ENCODE data around the gene ZG16B. TPM values are rescaled to one million over a fixed set of nuclear protein-coding genes. Genes with fewer than 3 reads are reported as not detected.

Gene ZG16B
- total RNA-seq, 1 experiment from 2014 or later: 0.34 TPM

- no peak overlapping the region for H3K4me3 Mint-ChIP-seq (ENCODE audit: unreplicated experiment)
- Histone ChIP-seq H3K9me3 (no peaks in the 10 kb centered on the region), H3K27me3 (replicated peaks; ENCODE audit: control insufficient read depth, insufficient read depth, low read length) (no peaks in the 10 kb centered on the region), H3K4me3 (ENCODE audit: low read depth, low read length) (no peak overlapping the region), H3K36me3 (ENCODE audit: control insufficient read depth, insufficient read depth, low read length) (no peaks in the 10 kb centered on the region), H3K4me1 (no peaks in the 10 kb centered on the region)
- no peak overlapping the region for H3K27ac Mint-ChIP-seq (ENCODE audit: unreplicated experiment)
- H3K27me3 Mint-ChIP-seq (ENCODE audit: insufficient read depth, unreplicated experiment): peaks cover 3% of the 10 kb centered on the region
- no peak for TF ChIP-seq CTCF (IDR thresholded peaks at IDR 0.05; ENCODE audit: insufficient read depth in 1 of 2, low read depth in 1 of 2, low read length in 1 of 2, severe bottlenecking in 1 of 2, unreplicated experiment in 1 of 2)
- POLR2A ChIA-PET: no interaction called here
- intact Hi-C loops (cut with micrococcal nuclease; ENCODE audit: unreplicated experiment): no loop called here
- H3K36me3 Mint-ChIP-seq (ENCODE audit: insufficient read depth, unreplicated experiment): no peaks in the 10 kb centered on the region
- DNase-seq: no peak
- no peaks in the 10 kb centered on the region for H3K4me1 Mint-ChIP-seq (ENCODE audit: low read depth, unreplicated experiment)
- BruUV-seq (replicated peaks): no TSS peak
- no peaks in the 10 kb centered on the region for H3K9me3 Mint-ChIP-seq (ENCODE audit: unreplicated experiment)
- CTCF ChIA-PET: no interaction called here
These were observed 36.3 kb downstream of the ZG16B start for GRCh38 chr16:2866431-2866830.

GRCh38 chr16:2867661-2867986 lies 37.5 kb downstream of the ZG16B start:
- TSS peak; percentile 98 for BruUV-seq (replicated peaks)
- Mint-ChIP-seq H3K4me1 (ENCODE audit: low read depth, unreplicated experiment) (no peaks in the 10 kb centered on the region), H3K27ac (ENCODE audit: unreplicated experiment) (peak overlapping the region; percentile 91), H3K36me3 (ENCODE audit: insufficient read depth, unreplicated experiment) (no peaks in the 10 kb centered on the region), H3K27me3 (ENCODE audit: insufficient read depth, unreplicated experiment) (peaks cover 3% of the 10 kb centered on the region), H3K4me3 (ENCODE audit: unreplicated experiment) (peak overlapping the region; percentile 90), H3K9me3 (ENCODE audit: unreplicated experiment) (no peaks in the 10 kb centered on the region)
- no peaks in the 10 kb centered on the region for H3K27me3 ChIP-seq (replicated peaks; ENCODE audit: control insufficient read depth, insufficient read depth, low read length)
- no peaks in the 10 kb centered on the region for H3K9me3 ChIP-seq
- ChIA-PET POLR2A (interaction anchor here (0.5 to 1.7 kb wide), 5 partner anchors 15 to 155 kb away, joined by 4 to 7 read pairs (median 5); partner anchors contain the start of genes FLYWCH1, FLYWCH2 and SRRM2), CTCF (interaction anchor here (0.7 to 2.0 kb wide), 11 partner anchors 9 to 161 kb away, joined by 3 to 35 read pairs (median 4); partner anchors contain the start of genes FLYWCH2 and PRSS22)
- intact Hi-C loops (cut with micrococcal nuclease; ENCODE audit: unreplicated experiment): no loop called here
- H3K36me3 ChIP-seq (ENCODE audit: control insufficient read depth, insufficient read depth, low read length): no peaks in the 10 kb centered on the region
- TF ChIP-seq CTCF (IDR thresholded peaks at IDR 0.05; ENCODE audit: insufficient read depth in 1 of 2, low read depth in 1 of 2, low read length in 1 of 2, severe bottlenecking in 1 of 2, unreplicated experiment in 1 of 2): no peak
- H3K4me3 ChIP-seq (ENCODE audit: low read depth, low read length): peak overlapping the region; percentile 41
- no peaks in the 10 kb centered on the region for H3K4me1 ChIP-seq
- DNase-seq: no peak

GRCh38 chr16:2867987-2868789 lies 38.1 kb downstream of the ZG16B start:
- Histone ChIP-seq H3K36me3 (ENCODE audit: control insufficient read depth, insufficient read depth, low read length) (no peaks in the 10 kb centered on the region), H3K27me3 (replicated peaks; ENCODE audit: control insufficient read depth, insufficient read depth, low read length) (no peaks in the 10 kb centered on the region), H3K4me3 (ENCODE audit: low read depth, low read length) (peak overlapping the region; percentile 41), H3K4me1 (no peaks in the 10 kb centered on the region), H3K9me3 (no peaks in the 10 kb centered on the region)
- Mint-ChIP-seq H3K36me3 (ENCODE audit: insufficient read depth, unreplicated experiment) (no peaks in the 10 kb centered on the region), H3K4me3 (ENCODE audit: unreplicated experiment) (peak overlapping the region; percentile 90), H3K4me1 (ENCODE audit: low read depth, unreplicated experiment) (no peaks in the 10 kb centered on the region), H3K27ac (ENCODE audit: unreplicated experiment) (peak overlapping the region; percentile 91), H3K27me3 (ENCODE audit: insufficient read depth, unreplicated experiment) (peaks cover 3% of the 10 kb centered on the region), H3K9me3 (ENCODE audit: unreplicated experiment) (no peaks in the 10 kb centered on the region)
- POLR2A ChIA-PET: interaction anchor here (0.5 to 1.7 kb wide), 5 partner anchors 14 to 154 kb away, joined by 4 to 7 read pairs (median 5); partner anchors contain the start of genes FLYWCH1, FLYWCH2 and SRRM2
- DNase-seq: peak; percentile 92 to 96
- BruUV-seq (replicated peaks): TSS peak; percentile 99
- intact Hi-C loops (cut with micrococcal nuclease; ENCODE audit: unreplicated experiment): loop anchor here (1.0 to 2.0 kb wide), 4 partner anchors 10 to 89 kb away; partner anchors contain the start of gene PRSS22
- TF ChIP-seq CTCF (IDR thresholded peaks at IDR 0.05; ENCODE audit: insufficient read depth in 1 of 2, low read depth in 1 of 2, low read length in 1 of 2, severe bottlenecking in 1 of 2, unreplicated experiment in 1 of 2): peak; percentile 86 to 92
- CTCF ChIA-PET: interaction anchor here (0.7 to 2.0 kb wide), 12 partner anchors 10 to 160 kb away, joined by 3 to 35 read pairs (median 4); partner anchors contain the start of genes FLYWCH2 and PRSS22
